ENCODE data around the gene MYOG. TPM values are rescaled to one million over a fixed set of nuclear protein-coding genes. Genes with fewer than 3 reads are reported as not detected.

MYOG gene
- total and polyA plus RNA-seq, 2 of the 4 experiments (the other 2 are of a cell fraction) = not detected

GRCh38 chr1:203075236-203076030 is 10.4 kb downstream of the MYOG start:
- Histone ChIP-seq H3K9me3 (ENCODE audit: control insufficient read depth, insufficient read depth, low read length) (no peaks in the 10 kb centered on the region), H3K4ac (ENCODE audit: low read depth, low read length) (no peak overlapping the region), H3K36me3 (ENCODE audit: control insufficient read depth, insufficient read depth, low read length) (peaks cover 10% of the 10 kb centered on the region), H3K23ac (ENCODE audit: low read depth, low read length) (no peak overlapping the region), H4K91ac (ENCODE audit: insufficient read depth, low read depth, low read length) (no peak overlapping the region), H2BK5ac (ENCODE audit: low read depth, low read length, poor library complexity, severe bottlenecking) (no peak overlapping the region), H3K9me1 (ENCODE audit: insufficient read depth, low read length) (no peaks in the 10 kb centered on the region), H2AK9ac (replicated peaks; ENCODE audit: low read depth, low read length, poor library complexity) (no peak overlapping the region), H3K9ac (ENCODE audit: low read depth, low read length) (no peak overlapping the region), H3K79me1 (ENCODE audit: low read depth in 1 of 2, low read length in 2 of 2) (no peaks in the 10 kb centered on the region), H2AK5ac (ENCODE audit: low read depth, low read length) (no peak overlapping the region), H4K8ac (ENCODE audit: low read depth in 2 of 2, low read length in 2 of 2) (no peak overlapping the region), H3K56ac (ENCODE audit: extremely low read depth, insufficient read depth, low read length) (no peak overlapping the region), H3K18ac (ENCODE audit: low read depth, low read length) (no peak overlapping the region), H2BK15ac (ENCODE audit: low read depth, low read length) (no peak overlapping the region), H3K27me3 (ENCODE audit: control insufficient read depth, insufficient read depth, low read length) (peaks cover 29% of the 10 kb centered on the region; the same call in 1 of the 2 replicates), H3K4me2 (ENCODE audit: low read depth, low read length) (no peak overlapping the region), H2BK120ac (ENCODE audit: low read depth, low read length) (no peak overlapping the region), H4K5ac (ENCODE audit: low read depth, low read length) (no peak overlapping the region), H3K27ac (ENCODE audit: insufficient read depth, low read length) (no peak overlapping the region), H4K20me1 (ENCODE audit: insufficient read depth, low read length) (no peaks in the 10 kb centered on the region), H2AFZ (replicated peaks; ENCODE audit: low read length, poor library complexity) (no peak overlapping the region), H3K4me1 (ENCODE audit: control insufficient read depth, insufficient read depth, low read length) (no peaks in the 10 kb centered on the region), H3K4me3 (ENCODE audit: insufficient read depth, low read depth, low read length) (no peak overlapping the region), H2BK20ac (ENCODE audit: low read depth, low read length) (no peak overlapping the region), H3K14ac (replicated peaks; ENCODE audit: low read depth, low read length) (no peak overlapping the region)
- dilution Hi-C loops (cut with HindIII; ENCODE audit: low sequenced_read_pairs, unreplicated experiment) (no loop called here), intact Hi-C loops (cut with micrococcal nuclease) (no loop called here), in situ Hi-C loops (cut with MboI; ENCODE audit: low sequenced_read_pairs) (no loop called here)
- CTCF ChIA-PET = no interaction called here
- POLR2A ChIA-PET (ENCODE audit: unreplicated experiment) = no interaction called here
- TF ChIP-seq MAFK (IDR thresholded peaks at IDR 0.05; ENCODE audit: low read depth, low read length) = no peak
- no peak for TF ChIP-seq RCOR1 (IDR thresholded peaks at IDR 0.05; ENCODE audit: insufficient replicate concordance, low read length)
- no peak for TF ChIP-seq ELK1 (IDR thresholded peaks at IDR 0.05; ENCODE audit: borderline replicate concordance, low read depth, low read length)
- no peak for TF ChIP-seq MAZ (IDR thresholded peaks at IDR 0.05; ENCODE audit: borderline replicate concordance, low read depth, low read length)
- no peak for TF ChIP-seq RFX5 (IDR thresholded peaks at IDR 0.05; ENCODE audit: low read depth, low read length)
- no peak for TF ChIP-seq CEBPB (IDR thresholded peaks at IDR 0.05; ENCODE audit: low read depth, low read length)
- WGBS, 2 experiments (ENCODE audit: extremely low coverage in 2 of 2, insufficient read length in 1 of 2) = 25% methylated on average over 23 of the region's 56 CpGs; no CpG with 5 or more reads in 1 of the 2 experiments
- ATAC-seq (ENCODE audit: low read depth) (no peak), DNase-seq (no peak)
- no TSS peak for BruUV-seq (replicated peaks)

Data from IMR-90 (cell line).